Heart left ventricle (tissue), 13 donors: ENCODE results near the gene DHX36.

ENCODE experiments used
- POLR2A ChIP-seq, 2 donors: fragments of 450-650 bp; IDR thresholded peaks; one replicate each; pipeline ENCODE4 v1.6.1; 2017; ENCODE audit warnings: antibody characterized with exemption in 2 of 2, mild to moderate bottlenecking in 2 of 2, moderate library complexity in 2 of 2
- TF ChIP-seq, protein P1 (sequence below), 12 donors: fragments of 200-600 bp; sonication (generic) in 4 of 12; IDR thresholded peaks; one replicate each; pipeline versions ENCODE4 v1.5.0 to v1.8.0; 2018 to 2022; ENCODE audit warnings: antibody characterized with exemption in 12 of 12, mild to moderate bottlenecking in 5 of 12
- donor health status: ischemic (EF 13 %, LVEDD 7.1; RV severe dilation, severe dysfunction).
- donor health status: DM: no; HTN: yes; CAD: no.
- donor health status: DM: no; HTN: no; CAD: no.
- donor health status: ischemic (EF 25% LVEDD 6.9; RV normal size, moderate dysfunction).
- donor health status: ischemic (EF 25% LVEDD 5.7; RV mildly dilated, moderate dysfunction).
- donor health status: ischemic (EF 35%, LVEDD 5.7; RV mildly dilated, moderate dysfunction).
- donor health status: nonischemic (EF 11% LVEDD 7.7; RV severe dilation, severe dysfunction).
- donor health status: DM: yes; HTN: yes; CAD: no.
- donor health status: PGD.
- donor health status: ischemic (EF 29% LVEDD 5.4; RV normal size, mild dysfunction).
- donor health status: nonischemic (EF 23%, LVEDD 6.1; RV moderate dilation, normal function).

GRCh38 chr3:154273381-154273780 is 50.9 kb downstream of the DHX36 start:
- TF ChIP-seq, protein P1, sequence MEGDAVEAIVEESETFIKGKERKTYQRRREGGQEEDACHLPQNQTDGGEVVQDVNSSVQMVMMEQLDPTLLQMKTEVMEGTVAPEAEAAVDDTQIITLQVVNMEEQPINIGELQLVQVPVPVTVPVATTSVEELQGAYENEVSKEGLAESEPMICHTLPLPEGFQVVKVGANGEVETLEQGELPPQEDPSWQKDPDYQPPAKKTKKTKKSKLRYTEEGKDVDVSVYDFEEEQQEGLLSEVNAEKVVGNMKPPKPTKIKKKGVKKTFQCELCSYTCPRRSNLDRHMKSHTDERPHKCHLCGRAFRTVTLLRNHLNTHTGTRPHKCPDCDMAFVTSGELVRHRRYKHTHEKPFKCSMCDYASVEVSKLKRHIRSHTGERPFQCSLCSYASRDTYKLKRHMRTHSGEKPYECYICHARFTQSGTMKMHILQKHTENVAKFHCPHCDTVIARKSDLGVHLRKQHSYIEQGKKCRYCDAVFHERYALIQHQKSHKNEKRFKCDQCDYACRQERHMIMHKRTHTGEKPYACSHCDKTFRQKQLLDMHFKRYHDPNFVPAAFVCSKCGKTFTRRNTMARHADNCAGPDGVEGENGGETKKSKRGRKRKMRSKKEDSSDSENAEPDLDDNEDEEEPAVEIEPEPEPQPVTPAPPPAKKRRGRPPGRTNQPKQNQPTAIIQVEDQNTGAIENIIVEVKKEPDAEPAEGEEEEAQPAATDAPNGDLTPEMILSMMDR (IDR thresholded peaks at IDR 0.05): no peak
- TF ChIP-seq POLR2A (IDR thresholded peaks at IDR 0.05): no peak
